ENCODE measurements around the gene C22orf31.

- TF ChIP-seq SUZ12 (IDR thresholded peaks at IDR 0.05; ENCODE audit: extremely low read depth, insufficient read depth, insufficient read length) (no peak), YY1 (IDR thresholded peaks at IDR 0.05; ENCODE audit: insufficient read depth, insufficient read length) (no peak), ZNF274 (IDR thresholded peaks at IDR 0.05; ENCODE audit: low read depth, low read length) (no peak)
Measured at GRCh38 chr22:29048822-29049654, 12.6 kb downstream of the C22orf31 start.

All from NT2/D1 (cell line).